CD4-positive, CD25-positive, alpha-beta regulatory T cell (primary cell): ENCODE data around the gene ATP6V0B. TPM values are rescaled to one million over a fixed set of nuclear protein-coding genes. Genes with fewer than 3 reads are reported as not detected.

Source experiments
- ATAC-seq, 2 donors: fragments of 150-1000 bp; cut with Tn5 transposase; one replicate each; pipeline ENCODE4 v1.10.0; 2021; ENCODE audit warnings: low read depth in 2 of 2, moderate number of reproducible peaks in 2 of 2, moderate library complexity in 1 of 2
- DNase-seq, 3 donors: peaks; one replicate each; pipeline versions ENCODE4 v3.0.0 to v3.0.0-alpha.2; 2012 to 2022; ENCODE audit warnings: mixed read lengths in 1 of 3
- H3K27ac ChIP-seq: one replicate; pipeline ENCODE4 v1.7.0; 2013; ENCODE audit warnings: mild to moderate bottlenecking, low read length; ENCODE audit not compliant: insufficient read depth, poor library complexity, severe bottlenecking
- H3K27me3 ChIP-seq: one replicate; pipeline ENCODE4 v1.7.0; 2013; ENCODE audit warnings: low read length; ENCODE audit not compliant: control insufficient read depth, insufficient read depth
- H3K36me3 ChIP-seq: one replicate; pipeline ENCODE4 v1.7.0; 2013; ENCODE audit warnings: mild to moderate bottlenecking, low read length, moderate library complexity; ENCODE audit not compliant: control insufficient read depth, insufficient read depth
- H3K4me1 ChIP-seq: 2 replicates; pipeline ENCODE4 v1.7.0; 2013; ENCODE audit warnings: mild to moderate bottlenecking, low read length; ENCODE audit not compliant: insufficient read depth, control insufficient read depth, poor library complexity, severe bottlenecking
- H3K4me3 ChIP-seq: one replicate; pipeline ENCODE4 v1.7.0; 2013; ENCODE audit warnings: low read depth, mild to moderate bottlenecking, low read length, moderate library complexity
- H3K9me3 ChIP-seq, 2 experiments: 1 replicate in 1 of 2; 2 replicates in 1 of 2; pipeline ENCODE4 v1.7.0; 2013; ENCODE audit warnings: low read length in 2 of 2, mild to moderate bottlenecking in 1 of 2, moderate library complexity in 1 of 2; ENCODE audit not compliant: control insufficient read depth in 2 of 2
- H3K27ac Mint-ChIP-seq, 3 donors: one replicate each; pipeline ENCODE4 v1.8.0; 2020 to 2022; ENCODE audit warnings: mild to moderate bottlenecking in 3 of 3, mixed read lengths in 3 of 3, moderate library complexity in 2 of 3
- H3K27me3 Mint-ChIP-seq: one replicate; pipeline ENCODE4 v1.8.0; 2022; ENCODE audit warnings: mild to moderate bottlenecking, mixed read lengths
- H3K36me3 Mint-ChIP-seq: one replicate; pipeline ENCODE4 v1.8.0; 2020; ENCODE audit warnings: mixed read lengths
- H3K4me1 Mint-ChIP-seq, 4 donors: one replicate each; pipeline ENCODE4 v1.8.0; 2020 to 2022; ENCODE audit warnings: mixed read lengths in 4 of 4, mild to moderate bottlenecking in 1 of 4
- H3K4me3 Mint-ChIP-seq, 4 donors: one replicate each; pipeline ENCODE4 v1.8.0; 2020 to 2022; ENCODE audit warnings: mild to moderate bottlenecking in 4 of 4, mixed read lengths in 4 of 4, moderate library complexity in 3 of 4
- H3K9me3 Mint-ChIP-seq, 7 donors: one replicate each; pipeline ENCODE4 v1.8.0; 2020 to 2022; ENCODE audit warnings: mixed read lengths in 7 of 7, mild to moderate bottlenecking in 3 of 7, moderate library complexity in 2 of 7
- polyA plus RNA-seq, 4 donors: library from polyadenylated mRNA; unstranded; fragments of 300-500 nt; fragmentation: Illumina TruSeq; gene quantifications; one replicate each; pipeline ENCODE4 v1.2.3, GENCODE V29; 2021
- total RNA-seq: library from RNA; stranded (reverse); gene quantifications from one replicate; pipeline ENCODE4 v1.2.3, GENCODE V29; 2022

Gene ATP6V0B
- total RNA-seq (69.4 TPM), polyA plus RNA-seq (100 to 1,000 TPM; 207 to 274 (median 237) TPM)

GRCh38 chr1:43974443-43975248 is at the start of gene ATP6V0B:
Gene ATP6V0B (plus strand): TSS chr1:43974960. CDS start chr1:43975041, 81 bp downstream.
- peaks cover 20% of the 10 kb centered on the region for H3K36me3 Mint-ChIP-seq

GRCh38 chr1:43925846-43926245 is 48.9 kb upstream of the ATP6V0B start:
- H3K4me3 ChIP-seq, result no peak overlapping the region
- no peak overlapping the region for H3K27ac ChIP-seq
- peaks cover 3% of the 10 kb centered on the region for H3K36me3 ChIP-seq
- no peaks in the 10 kb centered on the region for H3K4me1 ChIP-seq
- no peaks in the 10 kb centered on the region for H3K9me3 ChIP-seq
- peaks cover 21% of the 10 kb centered on the region for H3K36me3 Mint-ChIP-seq
- no peak for DNase-seq
- H3K9me3 Mint-ChIP-seq, result no peaks in the 10 kb centered on the region
- H3K4me1 Mint-ChIP-seq, result no peaks in the 10 kb centered on the region
- H3K27me3 ChIP-seq, result no peaks in the 10 kb centered on the region
- no peak for ATAC-seq
- H3K4me3 Mint-ChIP-seq, result no peak overlapping the region
- no peaks in the 10 kb centered on the region for H3K27me3 Mint-ChIP-seq
- no peak overlapping the region for H3K27ac Mint-ChIP-seq

More at GRCh38 chr1:43974443-43975248, at the start of gene ATP6V0B:
- peaks cover 7 to 64% (median 35%) of the 10 kb centered on the region in 4 donors for H3K4me1 Mint-ChIP-seq
- no peaks in the 10 kb centered on the region for H3K9me3 Mint-ChIP-seq
- Histone ChIP-seq H3K9me3 (no peaks in the 10 kb centered on the region), H3K27me3 (no peaks in the 10 kb centered on the region), H3K36me3 (peaks cover 23% of the 10 kb centered on the region), H3K27ac (peak within 1 kb of the TSS; percentile 81), H3K4me3 (peak within 1 kb of the TSS; percentile 79), H3K4me1 (peaks cover 51% of the 10 kb centered on the region)
- H3K4me3 Mint-ChIP-seq, result peak within 1 kb of the TSS; percentile 91 to 96 (median 92)
- DNase-seq (peak; percentile 89 to 95 (median 92)), ATAC-seq (peak; percentile 77 to 80)
- peak within 1 kb of the TSS; percentile 95 to 98 (median 98) for H3K27ac Mint-ChIP-seq
- H3K27me3 Mint-ChIP-seq, result no peaks in the 10 kb centered on the region

GRCh38 chr1:43930168-43930948 is 44.4 kb upstream of the ATP6V0B start:
- Histone ChIP-seq H3K27me3 (peaks cover 10% of the 10 kb centered on the region), H3K9me3 (no peaks in the 10 kb centered on the region), H3K27ac (no peak overlapping the region), H3K36me3 (peaks cover 3% of the 10 kb centered on the region), H3K4me3 (no peak overlapping the region), H3K4me1 (peaks cover 12% of the 10 kb centered on the region)
- peaks cover 0 to 23% (median 8%) of the 10 kb centered on the region in 4 donors for H3K4me1 Mint-ChIP-seq
- DNase-seq (peak in 1 of 3 donors; percentile 37), ATAC-seq (peak in 1 of 2 donors; percentile 32)
- no peaks in the 10 kb centered on the region for H3K9me3 Mint-ChIP-seq
- H3K4me3 Mint-ChIP-seq, result peak overlapping the region in 1 of 4 donors; percentile 58
- H3K27ac Mint-ChIP-seq, result no peak overlapping the region
- H3K36me3 Mint-ChIP-seq, result peaks cover 8% of the 10 kb centered on the region
- peaks cover 26% of the 10 kb centered on the region for H3K27me3 Mint-ChIP-seq

GRCh38 chr1:43930949-43931275 is 43.8 kb upstream of the ATP6V0B start:
- Histone ChIP-seq H3K36me3 (peaks cover 1% of the 10 kb centered on the region), H3K27ac (no peak overlapping the region), H3K4me3 (no peak overlapping the region), H3K9me3 (no peaks in the 10 kb centered on the region), H3K4me1 (peaks cover 16% of the 10 kb centered on the region), H3K27me3 (peaks cover 10% of the 10 kb centered on the region)
- no peak overlapping the region for H3K27ac Mint-ChIP-seq
- H3K4me1 Mint-ChIP-seq, result peaks cover 0 to 28% (median 10%) of the 10 kb centered on the region in 4 donors
- H3K9me3 Mint-ChIP-seq, result no peaks in the 10 kb centered on the region
- H3K27me3 Mint-ChIP-seq, result peaks cover 30% of the 10 kb centered on the region
- no peak overlapping the region for H3K4me3 Mint-ChIP-seq
- peaks cover 2% of the 10 kb centered on the region for H3K36me3 Mint-ChIP-seq
- ATAC-seq (no peak), DNase-seq (no peak)

GRCh38 chr1:43931711-43932660 is 42.8 kb upstream of the ATP6V0B start:
- DNase-seq (no peak), ATAC-seq (no peak)
- peaks cover 22% of the 10 kb centered on the region for H3K4me1 ChIP-seq
- peaks cover 10% of the 10 kb centered on the region for H3K27me3 ChIP-seq
- no peaks in the 10 kb centered on the region for H3K36me3 Mint-ChIP-seq
- no peak overlapping the region for H3K4me3 Mint-ChIP-seq
- H3K36me3 ChIP-seq, result no peaks in the 10 kb centered on the region
- peaks cover 34% of the 10 kb centered on the region for H3K27me3 Mint-ChIP-seq
- H3K9me3 Mint-ChIP-seq, result no peaks in the 10 kb centered on the region
- no peaks in the 10 kb centered on the region for H3K9me3 ChIP-seq
- no peak overlapping the region for H3K27ac Mint-ChIP-seq
- H3K4me1 Mint-ChIP-seq, result peaks cover 0 to 28% (median 11%) of the 10 kb centered on the region in 4 donors
- H3K4me3 ChIP-seq, result no peak overlapping the region
- H3K27ac ChIP-seq, result no peak overlapping the region

GRCh38 chr1:43932786-43933385 is 41.9 kb upstream of the ATP6V0B start:
- H3K27ac ChIP-seq, result no peak overlapping the region
- Mint-ChIP-seq H3K27me3 (peaks cover 34% of the 10 kb centered on the region), H3K9me3 (no peaks in the 10 kb centered on the region), H3K4me1 (peaks cover 0 to 28% (median 11%) of the 10 kb centered on the region in 4 donors), H3K36me3 (no peaks in the 10 kb centered on the region), H3K4me3 (peak overlapping the region in 1 of 4 donors; percentile 13), H3K27ac (peak overlapping the region; percentile 27 to 54 (median 42))
- H3K27me3 ChIP-seq, result peaks cover 10% of the 10 kb centered on the region
- H3K4me1 ChIP-seq, result peaks cover 22% of the 10 kb centered on the region
- H3K9me3 ChIP-seq, result no peaks in the 10 kb centered on the region
- no peaks in the 10 kb centered on the region for H3K36me3 ChIP-seq
- DNase-seq, result peak in 1 of 3 donors; percentile 14
- ATAC-seq, result no peak
- H3K4me3 ChIP-seq, result no peak overlapping the region
